Posterior cingulate gyrus (tissue), 11 donors: ENCODE results near the gene HSPA12A.
A peak's percentile ranks its signal among the peaks of the same experiment; 100 is the strongest.

ENCODE experiments used
- DNase-seq, 10 donors: peaks; one replicate each; pipeline versions ENCODE4 v3.0.0 to v3.0.0-alpha.2; 2020 to 2021; ENCODE audit warnings: mixed read lengths in 3 of 10
- intact Hi-C: fragments of 100-400 bp; cut with DNase I; formaldehyde crosslinking; loops from one replicate; pipeline ENCODE4 v1.15.1; 2023

The HSPA12A gene

GRCh38 chr10:116742367-116743265, at the start of gene HSPA12A:
HSPA12A (minus strand) TSS chr10:116742566; CDS start chr10:116742469, 97 bp downstream.
- DNase-seq = peak; percentile 64 to 96 (median 70)
- intact Hi-C loops = loop anchor here (5.0 kb wide), 1 partner anchor 50 kb away; no protein-coding TSS in a partner anchor

- intact Hi-C loops = no loop called here
- no peak for DNase-seq
Observed at GRCh38 chr10:116791241-116791640, 48.9 kb upstream of the HSPA12A start.

- peak; percentile 78 to 98 (median 86) for DNase-seq
- intact Hi-C loops = loop anchor here (1.0 to 5.0 kb wide), 3 partner anchors 49 to 161 kb away; no protein-coding TSS in a partner anchor
Observed at GRCh38 chr10:116787893-116788665, 45.7 kb upstream of the HSPA12A start.

- DNase-seq = no peak
- intact Hi-C loops = loop anchor here (5.0 kb wide), 1 partner anchor 160 kb away; no protein-coding TSS in a partner anchor
Observed at GRCh38 chr10:116787053-116787659, 44.8 kb upstream of the HSPA12A start.

- intact Hi-C loops = loop anchor here (5.0 kb wide), 1 partner anchor 159 kb away; no protein-coding TSS in a partner anchor
- DNase-seq = peak in 1 of 10 donors; percentile 42
Observed at GRCh38 chr10:116785867-116786266, 43.5 kb upstream of the HSPA12A start.

- intact Hi-C loops = loop anchor here (5.0 kb wide), 1 partner anchor 158 kb away; no protein-coding TSS in a partner anchor
- DNase-seq = peak in 1 of 10 donors; percentile 33
Observed at GRCh38 chr10:116785282-116785681, 42.9 kb upstream of the HSPA12A start.

- DNase-seq = peak in 1 of 10 donors; percentile 46
- intact Hi-C loops = loop anchor here (5.0 kb wide), 1 partner anchor 157 kb away; no protein-coding TSS in a partner anchor
Observed at GRCh38 chr10:116784651-116785050, 42.3 kb upstream of the HSPA12A start.

- intact Hi-C loops = no loop called here
- DNase-seq = peak in 1 of 10 donors; percentile 10
Observed at GRCh38 chr10:116784035-116784434, 41.7 kb upstream of the HSPA12A start.

GRCh38 chr10:116783011-116783655, 40.8 kb upstream of the HSPA12A start:
- intact Hi-C loops = no loop called here

GRCh38 chr10:116781370-116781884, 39.1 kb upstream of the HSPA12A start:
- intact Hi-C loops = no loop called here
- DNase-seq = no peak

More at GRCh38 chr10:116783011-116783655, 40.8 kb upstream of the HSPA12A start:
- peak in 3 of 10 donors; percentile 29 to 86 (median 39) for DNase-seq

- DNase-seq = no peak
- intact Hi-C loops = no loop called here
Observed at GRCh38 chr10:116780691-116781205, 38.4 kb upstream of the HSPA12A start.

GRCh38 chr10:116779076-116779687, 36.8 kb upstream of the HSPA12A start:
- DNase-seq = peak in 1 of 10 donors; percentile 49

GRCh38 chr10:116777006-116777405, 34.6 kb upstream of the HSPA12A start:
- intact Hi-C loops = no loop called here
- peak in 1 of 10 donors; percentile 48 for DNase-seq

More at GRCh38 chr10:116779076-116779687, 36.8 kb upstream of the HSPA12A start:
- intact Hi-C loops = no loop called here

GRCh38 chr10:116775488-116776400, 33.4 kb upstream of the HSPA12A start:
- intact Hi-C loops = no loop called here
- DNase-seq = peak in 1 of 10 donors; percentile 30

GRCh38 chr10:116774728-116775151, 32.4 kb upstream of the HSPA12A start:
- intact Hi-C loops = no loop called here
- peak in 1 of 10 donors; percentile 52 for DNase-seq

GRCh38 chr10:116772909-116773705, 30.7 kb upstream of the HSPA12A start:
- no peak for DNase-seq
- intact Hi-C loops = no loop called here
